WTC11 (cell line): ENCODE data around the gene GJB5. TPM values are rescaled to one million over a fixed set of nuclear protein-coding genes. Genes with fewer than 3 reads are reported as not detected.
A peak's percentile ranks its signal among the peaks of the same experiment; 100 is the strongest.

ENCODE experiments used
- ATAC-seq: fragments of 200-7000 bp; cut with Tn5 transposase; 2 replicates; pipeline ENCODE4 v1.10.0; 2021; ENCODE audit warnings: mild to moderate bottlenecking, moderate library complexity
- CTCF ChIA-PET: fragments of 300-600 bp; sonication (Branson Sonifier 250); formaldehyde crosslinking; loops from one replicate; lab custom pipeline; 2021; ENCODE audit warnings: antibody characterized with exemption; lab: Charles Lee
- POLR2A ChIA-PET: fragments of 350-600 bp; sonication (Branson Sonifier 250); formaldehyde crosslinking; loops from one replicate; lab custom pipeline; 2021; ENCODE audit warnings: antibody characterized with exemption; lab: Charles Lee
- DNase-seq: peaks from one replicate; pipeline ENCODE4 v3.0.0; 2021; ENCODE audit warnings: low spot score
- H3K27ac Mint-ChIP-seq: 2 replicates; pipeline ENCODE4 v1.8.0; 2021; ENCODE audit warnings: mixed read lengths
- H3K27me3 Mint-ChIP-seq: 2 replicates; pipeline ENCODE4 v1.8.0; 2021; ENCODE audit warnings: low read depth, mild to moderate bottlenecking, moderate library complexity, mixed read lengths
- H3K36me3 Mint-ChIP-seq: 2 replicates; pipeline ENCODE4 v1.8.0; 2021; ENCODE audit warnings: mixed read lengths
- H3K4me1 Mint-ChIP-seq: 2 replicates; pipeline ENCODE4 v1.8.0; 2022; ENCODE audit warnings: mixed read lengths
- H3K4me3 Mint-ChIP-seq: 2 replicates; pipeline ENCODE4 v1.8.0; 2021; ENCODE audit warnings: mild to moderate bottlenecking, moderate library complexity, mixed read lengths
- H3K9me3 Mint-ChIP-seq: 2 replicates; pipeline ENCODE4 v1.8.0; 2021; ENCODE audit warnings: mixed read lengths
- ATF2 ChIP-seq: sonication (generic); formaldehyde crosslinking; IDR thresholded peaks from 2 replicates; pipeline ENCODE4 v1.8.1; 2022; ENCODE audit warnings: low read depth, missing genetic modification reagents, borderline replicate concordance
- ATF3 ChIP-seq: sonication (generic); formaldehyde crosslinking; conservative IDR thresholded peaks from 2 replicates; pipeline ENCODE4 v1.8.1; 2022; ENCODE audit warnings: mild to moderate bottlenecking, missing genetic modification reagents
- CREM ChIP-seq: sonication (generic); formaldehyde crosslinking; IDR thresholded peaks from 2 replicates; pipeline ENCODE4 v1.8.1; 2022; ENCODE audit warnings: mild to moderate bottlenecking, missing genetic modification reagents, moderate library complexity
- CTCF ChIP-seq: fragments of 200-600 bp; IDR thresholded peaks from 2 replicates; pipeline ENCODE4 v1.8.0; 2022; ENCODE audit warnings: antibody characterized with exemption
- E2F4 ChIP-seq: sonication (generic); formaldehyde crosslinking; IDR thresholded peaks from 2 replicates; pipeline ENCODE4 v1.8.1; 2022; ENCODE audit warnings: low read depth, mild to moderate bottlenecking, moderate library complexity, missing genetic modification reagents, borderline replicate concordance
- ETV6 ChIP-seq: sonication (generic); formaldehyde crosslinking; IDR thresholded peaks from 2 replicates; pipeline ENCODE4 v1.8.1; 2022; ENCODE audit warnings: mild to moderate bottlenecking, missing genetic modification reagents
- IRF1 ChIP-seq: sonication (generic); formaldehyde crosslinking; IDR thresholded peaks from 2 replicates; pipeline ENCODE4 v1.8.0; 2023; ENCODE audit warnings: missing genetic modification reagents
- NFE2L1 ChIP-seq: sonication (generic); formaldehyde crosslinking; IDR thresholded peaks from 2 replicates; pipeline ENCODE4 v1.8.1; 2023; ENCODE audit warnings: missing genetic modification reagents
- NR2C2 ChIP-seq: sonication (generic); formaldehyde crosslinking; IDR thresholded peaks from 2 replicates; pipeline ENCODE4 v1.8.0; 2022; ENCODE audit warnings: mild to moderate bottlenecking, missing genetic modification reagents
- SMAD3 ChIP-seq: sonication (generic); formaldehyde crosslinking; IDR thresholded peaks from 2 replicates; pipeline ENCODE4 v1.8.0; 2022; ENCODE audit warnings: missing genetic modification reagents, mild to moderate bottlenecking, borderline replicate concordance
- ZNF121 ChIP-seq: sonication (generic); formaldehyde crosslinking; IDR thresholded peaks from 2 replicates; pipeline ENCODE4 v1.8.0; 2023; ENCODE audit warnings: missing genetic modification reagents
- total RNA-seq: library from RNA; stranded (reverse); gene quantifications from 3 replicates; pipeline ENCODE4 v1.2.3, GENCODE V29; 2021
- TF ChIP-seq, protein P1 (sequence below): sonication (generic); formaldehyde crosslinking; IDR thresholded peaks from 2 replicates; pipeline ENCODE4 v1.8.0; 2022; ENCODE audit warnings: mild to moderate bottlenecking, missing genetic modification reagents

Gene GJB5
- total RNA-seq, 1 experiment from 2014 or later = 0.55 TPM

DNA sequence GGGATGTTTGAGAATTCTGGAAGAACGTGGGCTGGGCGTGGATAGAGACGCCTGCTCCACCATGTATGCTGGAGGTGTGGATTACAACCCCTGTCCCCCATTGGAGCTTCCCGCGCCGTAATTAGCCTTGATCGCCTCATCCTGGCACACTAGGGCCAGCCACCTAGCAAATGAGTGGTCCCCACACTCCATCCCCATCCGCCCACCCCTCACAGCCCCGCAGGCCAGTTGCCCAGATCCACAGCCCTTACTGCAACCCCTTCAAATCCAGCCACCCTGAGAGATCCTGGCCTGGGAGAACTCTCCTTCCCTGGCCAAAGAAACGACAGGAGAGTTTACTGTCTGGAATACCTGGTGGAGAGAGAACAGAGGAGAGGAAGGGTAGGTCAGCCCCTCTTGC is 37.6 kb downstream of the GJB5 start:
- ATAC-seq = peak; percentile 13
- Mint-ChIP-seq H3K9me3 (no peaks in the 10 kb centered on the region), H3K27me3 (peaks cover 27% of the 10 kb centered on the region), H3K4me1 (peaks cover 19% of the 10 kb centered on the region), H3K4me3 (peak overlapping the region; percentile 70), H3K27ac (no peak overlapping the region), H3K36me3 (no peaks in the 10 kb centered on the region)
- DNase-seq = no peak
- TF ChIP-seq, protein P1, sequence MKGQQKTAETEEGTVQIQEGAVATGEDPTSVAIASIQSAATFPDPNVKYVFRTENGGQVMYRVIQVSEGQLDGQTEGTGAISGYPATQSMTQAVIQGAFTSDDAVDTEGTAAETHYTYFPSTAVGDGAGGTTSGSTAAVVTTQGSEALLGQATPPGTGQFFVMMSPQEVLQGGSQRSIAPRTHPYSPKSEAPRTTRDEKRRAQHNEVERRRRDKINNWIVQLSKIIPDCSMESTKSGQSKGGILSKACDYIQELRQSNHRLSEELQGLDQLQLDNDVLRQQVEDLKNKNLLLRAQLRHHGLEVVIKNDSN (CRISPR knock-in tag) = no peak
- TF ChIP-seq CTCF (no peak), ZNF121 (CRISPR knock-in tag) (peak; percentile 63; the same call in 1 of the 2 replicates), ATF2 (no peak)
- ChIA-PET POLR2A (no interaction called here), CTCF (interaction anchor here (1.2 to 5.2 kb wide), 2 partner anchors 60 to 67 kb away, joined by 5 to 45 read pairs; partner anchors contain the start of gene SMIM12)

GRCh38 chr1:34792868-34793727 is 38.3 kb downstream of the GJB5 start, which contains the start of gene GJA4:
TSS of gene GJA4 (plus strand) at chr1:34792999. CDS start at chr1:34794214, 1,215 bp downstream.
- Mint-ChIP-seq H3K9me3 (no peaks in the 10 kb centered on the region), H3K4me3 (peak within 1 kb of the TSS; percentile 70), H3K36me3 (no peaks in the 10 kb centered on the region)
- no peak for DNase-seq
- POLR2A ChIA-PET = no interaction called here
- TF ChIP-seq ATF3 (CRISPR knock-in tag) (no peak), NFE2L1 (CRISPR knock-in tag) (no peak)
- TF ChIP-seq, all 79 proteins: peak for 0
- Mint-ChIP-seq H3K27ac (no peak within 1 kb of the TSS), H3K27me3 (peaks cover 27% of the 10 kb centered on the region), H3K4me1 (peaks cover 17% of the 10 kb centered on the region)
- CTCF ChIA-PET = interaction anchor here (1.2 to 5.2 kb wide), 2 partner anchors 59 to 66 kb away, joined by 5 to 45 read pairs; partner anchors contain the start of gene SMIM12
- peak; percentile 13 for ATAC-seq

DNA sequence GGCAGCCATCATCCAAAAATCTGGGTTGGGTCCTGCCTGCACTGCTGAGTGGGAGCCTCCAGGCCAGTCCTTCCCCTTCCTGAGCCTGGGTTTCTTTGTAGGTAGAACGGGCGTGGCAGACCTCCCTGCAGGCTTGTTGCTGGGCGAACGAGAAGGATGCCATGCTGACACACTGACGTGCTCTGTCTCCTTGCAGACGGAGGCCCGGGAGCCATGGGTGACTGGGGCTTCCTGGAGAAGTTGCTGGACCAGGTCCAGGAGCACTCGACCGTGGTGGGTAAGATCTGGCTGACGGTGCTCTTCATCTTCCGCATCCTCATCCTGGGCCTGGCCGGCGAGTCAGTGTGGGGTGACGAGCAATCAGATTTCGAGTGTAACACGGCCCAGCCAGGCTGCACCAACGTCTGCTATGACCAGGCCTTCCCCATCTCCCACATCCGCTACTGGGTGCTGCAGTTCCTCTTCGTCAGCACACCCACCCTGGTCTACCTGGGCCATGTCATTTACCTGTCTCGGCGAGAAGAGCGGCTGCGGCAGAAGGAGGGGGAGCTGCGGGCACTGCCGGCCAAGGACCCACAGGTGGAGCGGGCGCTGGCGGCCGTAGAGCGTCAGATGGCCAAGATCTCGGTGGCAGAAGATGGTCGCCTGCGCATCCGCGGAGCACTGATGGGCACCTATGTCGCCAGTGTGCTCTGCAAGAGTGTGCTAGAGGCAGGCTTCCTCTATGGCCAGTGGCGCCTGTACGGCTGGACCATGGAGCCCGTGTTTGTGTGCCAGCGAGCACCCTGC is 39.3 kb downstream of the GJB5 start:
- H3K36me3 Mint-ChIP-seq = no peaks in the 10 kb centered on the region
- ATAC-seq (no peak), DNase-seq (no peak)
- no peaks in the 10 kb centered on the region for H3K9me3 Mint-ChIP-seq
- ChIA-PET POLR2A (no interaction called here), CTCF (interaction anchor here (5.2 kb wide), 1 partner anchor 58 kb away, joined by 45 read pairs; no protein-coding TSS in a partner anchor)
- peaks cover 17% of the 10 kb centered on the region for H3K4me1 Mint-ChIP-seq
- H3K4me3 Mint-ChIP-seq = no peak overlapping the region
- no peak overlapping the region for H3K27ac Mint-ChIP-seq
- H3K27me3 Mint-ChIP-seq = peaks cover 27% of the 10 kb centered on the region
- TF ChIP-seq IRF1 (CRISPR knock-in tag) (no peak), E2F4 (CRISPR knock-in tag) (no peak), CREM (no peak), SMAD3 (CRISPR knock-in tag) (no peak), ETV6 (CRISPR knock-in tag) (no peak), NR2C2 (no peak)
- TF ChIP-seq, protein P1 (CRISPR knock-in tag) = no peak
